Breast epithelium (tissue), 4 donors: ENCODE data around the gene PATJ. TPM values are rescaled to one million over a fixed set of nuclear protein-coding genes. Genes with fewer than 3 reads are reported as not detected.

Experiments
- DNase-seq, 2 donors: peaks; one replicate each; pipeline ENCODE4 v3.0.0-alpha.2; 2019; ENCODE audit warnings: low spot score in 2 of 2
- H3K27ac ChIP-seq, 2 donors: fragments of 200-600 bp; sonication (generic) in 1 of 2; one replicate each; pipeline ENCODE4 v1.5.1; 2016 to 2019; ENCODE audit warnings: mild to moderate bottlenecking in 1 of 2
- H3K27me3 ChIP-seq, 2 donors: fragments of 200-600 bp; sonication (generic) in 1 of 2; one replicate each; pipeline versions ENCODE4 v1.5.1 to v1.6.0; 2017 to 2019; ENCODE audit warnings: control low read depth in 1 of 2, mild to moderate bottlenecking in 1 of 2
- H3K36me3 ChIP-seq: fragments of 200-600 bp; one replicate; pipeline ENCODE4 v1.5.1; 2019
- H3K4me1 ChIP-seq, 2 donors: fragments of 200-600 bp; sonication (generic); one replicate each; pipeline ENCODE4 v1.5.1; 2016 to 2019; ENCODE audit warnings: control low read depth in 1 of 2
- H3K4me3 ChIP-seq, 3 donors: fragments of 200-600 bp; sonication (generic); 1 replicate in 2 of 3; 2 replicates in 1 of 3; pipeline ENCODE4 v1.5.1; 2016 to 2019; ENCODE audit warnings: mild to moderate bottlenecking in 3 of 3, moderate library complexity in 2 of 3
- H3K9me3 ChIP-seq, 2 donors: fragments of 200-600 bp; sonication (generic) in 1 of 2; one replicate each; pipeline ENCODE4 v1.5.1; 2016 to 2019; ENCODE audit warnings: control low read depth in 1 of 2
- POLR2A ChIP-seq: fragments of 450-650 bp; IDR thresholded peaks from one replicate; pipeline ENCODE4 v1.6.1; 2016; ENCODE audit warnings: antibody characterized with exemption, mild to moderate bottlenecking, moderate library complexity
- POLR2AphosphoS5 ChIP-seq, 3 donors: sonication (generic); formaldehyde crosslinking; IDR thresholded peaks; one replicate each; pipeline ENCODE4 v1.6.1; 2017; ENCODE audit warnings: antibody characterized with exemption in 3 of 3
- intact Hi-C: fragments of 100-400 bp; cut with DNase I; formaldehyde crosslinking; loops from one replicate; pipeline ENCODE4 v1.15.1; 2023; ENCODE audit warnings: low total_unique reads
- total RNA-seq, 3 donors: library from RNA; depleted of rRNA; stranded (reverse); fragments of >200 nt; gene quantifications; one replicate each; pipeline ENCODE4 v1.1.0, GENCODE V29; 2016
- TF ChIP-seq, protein P1 (sequence below), 3 donors: fragments of 450-650 bp; IDR thresholded peaks; one replicate each; pipeline ENCODE4 v1.5.1; 2016 to 2017; ENCODE audit warnings: antibody characterized with exemption in 3 of 3, mild to moderate bottlenecking in 3 of 3, moderate library complexity in 3 of 3

PATJ gene
- total RNA-seq, 3 donors from 2014 or later, result 20.8 to 193 (median 129) TPM

DNA sequence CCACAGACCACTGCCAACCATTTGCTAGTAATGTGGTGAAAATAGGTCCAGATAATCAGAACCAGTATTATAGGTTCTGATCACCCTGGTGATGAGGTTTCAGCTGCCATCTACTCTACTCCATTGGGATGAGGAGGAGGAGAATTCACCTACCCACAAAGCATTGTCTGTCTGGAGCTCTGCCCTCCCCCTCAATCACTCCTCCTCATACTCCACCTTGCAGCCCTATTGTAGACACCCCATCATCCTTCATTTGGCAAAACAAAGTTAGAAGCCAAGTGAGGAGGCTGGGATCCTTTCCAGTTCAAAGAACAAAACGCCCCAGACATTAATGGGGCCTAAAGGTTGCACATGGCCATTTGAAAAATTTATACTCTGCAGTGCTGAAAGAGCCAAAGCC is 295.0 kb downstream of the PATJ start:
- Histone ChIP-seq H3K4me3 (no peak overlapping the region), H3K27me3 (no peaks in the 10 kb centered on the region), H3K27ac (no peak overlapping the region), H3K36me3 (no peaks in the 10 kb centered on the region), H3K4me1 (no peaks in the 10 kb centered on the region), H3K9me3 (no peaks in the 10 kb centered on the region)
- DNase-seq, result no peak
- TF ChIP-seq POLR2A, result no peak
- TF ChIP-seq, protein P1, sequence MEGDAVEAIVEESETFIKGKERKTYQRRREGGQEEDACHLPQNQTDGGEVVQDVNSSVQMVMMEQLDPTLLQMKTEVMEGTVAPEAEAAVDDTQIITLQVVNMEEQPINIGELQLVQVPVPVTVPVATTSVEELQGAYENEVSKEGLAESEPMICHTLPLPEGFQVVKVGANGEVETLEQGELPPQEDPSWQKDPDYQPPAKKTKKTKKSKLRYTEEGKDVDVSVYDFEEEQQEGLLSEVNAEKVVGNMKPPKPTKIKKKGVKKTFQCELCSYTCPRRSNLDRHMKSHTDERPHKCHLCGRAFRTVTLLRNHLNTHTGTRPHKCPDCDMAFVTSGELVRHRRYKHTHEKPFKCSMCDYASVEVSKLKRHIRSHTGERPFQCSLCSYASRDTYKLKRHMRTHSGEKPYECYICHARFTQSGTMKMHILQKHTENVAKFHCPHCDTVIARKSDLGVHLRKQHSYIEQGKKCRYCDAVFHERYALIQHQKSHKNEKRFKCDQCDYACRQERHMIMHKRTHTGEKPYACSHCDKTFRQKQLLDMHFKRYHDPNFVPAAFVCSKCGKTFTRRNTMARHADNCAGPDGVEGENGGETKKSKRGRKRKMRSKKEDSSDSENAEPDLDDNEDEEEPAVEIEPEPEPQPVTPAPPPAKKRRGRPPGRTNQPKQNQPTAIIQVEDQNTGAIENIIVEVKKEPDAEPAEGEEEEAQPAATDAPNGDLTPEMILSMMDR (IDR thresholded peaks at IDR 0.05), result no peak
- no peak for TF ChIP-seq POLR2AphosphoS5 (IDR thresholded peaks at IDR 0.05)
- intact Hi-C loops, result no loop called here

DNA sequence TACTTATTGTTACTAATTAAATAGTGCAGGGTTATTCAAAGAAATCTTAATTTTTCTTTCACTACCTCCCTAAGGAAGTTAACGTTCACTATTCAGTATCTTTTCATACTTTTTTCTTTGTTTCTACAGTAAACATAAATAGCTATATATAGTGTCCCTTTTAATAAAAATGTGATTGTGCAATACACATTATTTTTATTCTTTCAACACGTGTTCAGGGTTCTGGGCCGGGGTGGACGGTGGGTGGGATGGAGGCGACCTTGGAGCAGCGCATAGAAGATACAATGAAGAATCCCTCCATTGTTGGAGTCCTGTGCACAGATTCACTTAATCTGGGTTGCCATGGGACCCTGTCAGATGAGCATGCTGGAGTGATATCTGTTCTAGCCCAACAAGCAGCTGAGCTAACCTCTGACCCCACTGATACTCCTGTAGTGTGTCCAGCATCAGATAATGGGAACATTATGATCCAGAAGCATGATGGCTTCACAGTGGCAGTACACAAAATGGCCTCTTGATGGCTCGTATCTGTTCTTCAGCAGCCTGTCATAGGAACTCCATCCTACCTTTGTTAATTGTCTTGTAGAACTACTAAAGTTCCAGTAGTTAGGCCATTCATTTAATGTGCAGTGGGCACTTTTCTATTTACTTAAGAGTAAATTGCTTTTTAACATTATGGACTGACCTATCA is 296.5 kb downstream of the PATJ start:
- no peak for TF ChIP-seq POLR2AphosphoS5 (IDR thresholded peaks at IDR 0.05)
- TF ChIP-seq, protein P1 (IDR thresholded peaks at IDR 0.05), result no peak
- no peak for TF ChIP-seq POLR2A
- DNase-seq, result no peak
- H3K4me3 ChIP-seq, result no peak overlapping the region
- no peaks in the 10 kb centered on the region for H3K27me3 ChIP-seq
- H3K36me3 ChIP-seq, result no peaks in the 10 kb centered on the region
- H3K27ac ChIP-seq, result no peak overlapping the region
- H3K9me3 ChIP-seq, result no peaks in the 10 kb centered on the region
- no peaks in the 10 kb centered on the region for H3K4me1 ChIP-seq
- intact Hi-C loops, result no loop called here

DNA sequence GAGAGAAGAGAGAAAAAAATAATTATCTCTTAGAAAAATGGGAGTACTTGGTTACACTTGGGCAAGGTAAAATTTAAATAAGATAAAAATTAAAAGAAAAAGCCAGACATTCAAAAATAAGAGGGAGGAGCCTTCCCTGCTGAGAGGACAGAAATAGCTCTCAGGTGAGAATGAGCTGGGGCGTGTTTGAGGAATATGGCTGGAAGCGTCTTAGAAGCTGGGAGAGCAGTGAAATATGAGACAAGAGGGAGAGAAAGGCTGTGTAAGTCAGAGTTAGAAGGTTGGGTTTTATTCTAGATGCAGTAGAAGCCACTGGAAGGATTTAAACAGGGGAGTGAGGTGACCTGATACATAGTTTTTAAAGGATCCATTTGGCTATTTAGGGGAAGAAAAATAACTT is 298.2 kb downstream of the PATJ start:
- DNase-seq, result no peak
- Histone ChIP-seq H3K4me1 (no peaks in the 10 kb centered on the region), H3K4me3 (no peak overlapping the region), H3K9me3 (no peaks in the 10 kb centered on the region), H3K27ac (no peak overlapping the region), H3K27me3 (no peaks in the 10 kb centered on the region), H3K36me3 (no peaks in the 10 kb centered on the region)
- TF ChIP-seq, protein P1 (IDR thresholded peaks at IDR 0.05), result no peak
- TF ChIP-seq POLR2AphosphoS5 (IDR thresholded peaks at IDR 0.05), result no peak
- TF ChIP-seq POLR2A, result no peak
- intact Hi-C loops, result no loop called here

DNA sequence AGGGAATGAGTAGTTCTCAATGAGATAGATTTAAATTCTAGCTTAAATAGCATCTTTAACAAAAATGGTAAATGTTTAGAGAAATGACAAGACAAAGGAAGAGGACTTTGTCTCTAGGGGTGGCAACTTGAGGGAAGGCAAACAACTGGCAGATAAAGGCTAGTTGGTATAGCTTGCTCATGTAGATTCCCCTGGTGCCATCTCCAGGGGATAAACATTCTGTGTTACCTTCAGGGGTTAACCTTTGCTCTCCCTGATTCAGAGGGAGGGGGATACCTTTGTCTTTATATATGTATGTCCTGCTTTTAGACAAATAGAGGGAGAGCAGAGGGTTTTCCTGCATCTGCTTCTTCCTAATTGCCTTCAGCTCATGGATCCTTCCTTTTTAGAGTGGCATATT is 298.7 kb downstream of the PATJ start:
- H3K36me3 ChIP-seq, result no peaks in the 10 kb centered on the region

DNA sequence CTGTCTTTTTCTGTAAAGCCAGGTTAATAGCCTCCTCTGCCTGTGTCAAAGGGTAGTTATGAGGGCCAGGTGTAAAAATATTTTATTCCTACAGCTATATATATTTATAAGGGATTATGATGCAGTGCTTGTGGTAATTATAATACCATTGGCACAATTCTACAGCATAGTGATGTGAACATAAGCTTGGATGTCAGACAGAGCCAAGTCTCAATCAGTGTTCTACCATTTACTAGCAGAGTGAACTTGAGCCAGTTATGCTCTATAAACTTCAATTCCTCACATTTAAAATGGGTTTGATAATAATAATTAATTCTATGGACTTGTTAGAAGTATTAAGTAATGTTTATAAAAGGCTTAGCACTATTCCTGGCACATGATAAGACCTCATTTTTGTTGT is 300.9 kb downstream of the PATJ start:
- H3K27me3 ChIP-seq, result no peaks in the 10 kb centered on the region
- no peaks in the 10 kb centered on the region for H3K36me3 ChIP-seq
- intact Hi-C loops, result no loop called here
- no peak overlapping the region for H3K27ac ChIP-seq
- H3K4me3 ChIP-seq, result no peak overlapping the region
- no peak for DNase-seq
- TF ChIP-seq, protein P1 (IDR thresholded peaks at IDR 0.05), result no peak
- no peak for TF ChIP-seq POLR2AphosphoS5 (IDR thresholded peaks at IDR 0.05)
- no peak for TF ChIP-seq POLR2A
- H3K4me1 ChIP-seq, result no peaks in the 10 kb centered on the region
- H3K9me3 ChIP-seq, result no peaks in the 10 kb centered on the region

More for the DNA sequence above, 298.7 kb downstream of the PATJ start:
- Histone ChIP-seq H3K27me3 (no peaks in the 10 kb centered on the region), H3K27ac (no peak overlapping the region), H3K4me1 (no peaks in the 10 kb centered on the region), H3K4me3 (no peak overlapping the region), H3K9me3 (no peaks in the 10 kb centered on the region)
- TF ChIP-seq POLR2A (no peak), POLR2AphosphoS5 (IDR thresholded peaks at IDR 0.05) (no peak)
- TF ChIP-seq, protein P1 (IDR thresholded peaks at IDR 0.05), result no peak
- intact Hi-C loops, result no loop called here
- DNase-seq, result no peak
